WERI-Rb-1 (cell line): ENCODE results near the gene C17orf67.

Source experiments
- DNase-seq: peaks from one replicate; pipeline ENCODE4 v3.0.0-alpha.2; 2020
- H3K27ac ChIP-seq: fragments of 250-450 bp; sonication (Bioruptor Pico); 2 replicates; pipeline ENCODE4 v1.5.1; 2020; ENCODE audit warnings: mild to moderate bottlenecking, moderate library complexity
- H3K27me3 ChIP-seq: fragments of 250-450 bp; sonication (Bioruptor Pico); 2 replicates; pipeline ENCODE4 v1.5.1; 2021; ENCODE audit warnings: mild to moderate bottlenecking, low read depth, moderate library complexity; ENCODE audit not compliant: insufficient read depth, severe bottlenecking
- H3K36me3 ChIP-seq: fragments of 250-450 bp; sonication (Bioruptor Pico); 2 replicates; pipeline ENCODE4 v1.5.1; 2020; ENCODE audit warnings: mild to moderate bottlenecking, moderate library complexity
- H3K4me3 ChIP-seq: 2 replicates; pipeline ENCODE4 v1.5.1; 2011; ENCODE audit warnings: low read depth, mild to moderate bottlenecking, control low read depth, low read length
- H3K9me3 ChIP-seq: fragments of 250-450 bp; sonication (Bioruptor Pico); 2 replicates; pipeline ENCODE4 v1.5.1; 2021; ENCODE audit warnings: mild to moderate bottlenecking, moderate library complexity; ENCODE audit not compliant: severe bottlenecking
- TF ChIP-seq, protein P1 (sequence below): IDR thresholded peaks from 2 replicates; pipeline ENCODE4 v1.5.1; 2011; ENCODE audit warnings: low read depth, mild to moderate bottlenecking, control low read depth, inconsistent platforms, low read length

Gene C17orf67

DNA sequence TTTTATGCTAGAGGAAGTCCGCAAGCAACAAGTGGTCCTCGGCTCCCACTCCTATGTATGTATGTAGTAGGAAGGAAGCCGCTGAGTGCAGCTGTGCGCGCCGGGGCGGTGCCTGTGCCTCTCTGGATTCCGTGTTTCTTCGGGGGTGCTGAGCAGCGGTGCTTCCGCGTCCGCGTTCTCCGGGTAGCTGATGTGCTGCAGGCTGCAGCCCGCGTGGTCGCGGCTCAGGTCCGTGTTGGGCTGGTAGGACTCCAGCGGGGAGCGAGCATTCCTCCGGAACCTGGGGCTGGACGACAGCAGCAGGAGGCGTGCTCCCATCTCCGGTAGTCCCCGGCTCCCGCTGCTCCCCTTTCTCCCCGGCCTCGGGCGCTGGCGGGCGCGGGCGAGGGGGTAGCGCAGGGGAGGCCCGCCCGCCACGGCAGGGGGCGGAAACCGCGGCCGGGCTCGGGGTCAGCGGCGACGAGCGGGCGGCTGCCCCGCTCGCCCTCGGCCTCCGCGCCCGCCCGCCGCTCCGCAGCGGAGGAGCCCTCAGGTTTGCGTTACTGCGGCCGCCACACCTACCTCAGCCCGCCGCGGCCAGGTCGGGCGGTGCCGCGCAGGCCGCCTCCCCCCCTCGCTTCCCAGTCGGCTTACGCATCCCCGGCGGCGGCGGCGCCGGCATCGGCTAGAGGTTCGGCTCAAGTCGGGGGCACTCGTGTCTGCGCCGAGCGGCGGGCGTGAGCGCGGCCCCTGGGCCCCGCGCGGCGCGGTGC, 487 bp downstream of the C17orf67 start:
- Histone ChIP-seq H3K36me3 (peaks cover 31% of the 10 kb centered on the region), H3K27me3 (no peaks in the 10 kb centered on the region), H3K4me3 (peak overlapping the region; percentile 79), H3K9me3 (no peaks in the 10 kb centered on the region), H3K27ac (peak overlapping the region; percentile 48; the same call in 1 of the 2 replicates)
- TF ChIP-seq, protein P1, sequence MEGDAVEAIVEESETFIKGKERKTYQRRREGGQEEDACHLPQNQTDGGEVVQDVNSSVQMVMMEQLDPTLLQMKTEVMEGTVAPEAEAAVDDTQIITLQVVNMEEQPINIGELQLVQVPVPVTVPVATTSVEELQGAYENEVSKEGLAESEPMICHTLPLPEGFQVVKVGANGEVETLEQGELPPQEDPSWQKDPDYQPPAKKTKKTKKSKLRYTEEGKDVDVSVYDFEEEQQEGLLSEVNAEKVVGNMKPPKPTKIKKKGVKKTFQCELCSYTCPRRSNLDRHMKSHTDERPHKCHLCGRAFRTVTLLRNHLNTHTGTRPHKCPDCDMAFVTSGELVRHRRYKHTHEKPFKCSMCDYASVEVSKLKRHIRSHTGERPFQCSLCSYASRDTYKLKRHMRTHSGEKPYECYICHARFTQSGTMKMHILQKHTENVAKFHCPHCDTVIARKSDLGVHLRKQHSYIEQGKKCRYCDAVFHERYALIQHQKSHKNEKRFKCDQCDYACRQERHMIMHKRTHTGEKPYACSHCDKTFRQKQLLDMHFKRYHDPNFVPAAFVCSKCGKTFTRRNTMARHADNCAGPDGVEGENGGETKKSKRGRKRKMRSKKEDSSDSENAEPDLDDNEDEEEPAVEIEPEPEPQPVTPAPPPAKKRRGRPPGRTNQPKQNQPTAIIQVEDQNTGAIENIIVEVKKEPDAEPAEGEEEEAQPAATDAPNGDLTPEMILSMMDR: no peak
- DNase-seq: peak; percentile 62

GRCh38 chr17:56832446-56832845, 1.3 kb downstream of the C17orf67 start:
- Histone ChIP-seq H3K36me3 (peaks cover 25% of the 10 kb centered on the region), H3K27me3 (no peaks in the 10 kb centered on the region), H3K4me3 (peak overlapping the region; percentile 79), H3K9me3 (no peaks in the 10 kb centered on the region), H3K27ac (no peak overlapping the region)
- no peak for DNase-seq
- TF ChIP-seq, protein P1: no peak

GRCh38 chr17:56831369-56832095, 2.2 kb downstream of the C17orf67 start:
- no peaks in the 10 kb centered on the region for H3K27me3 ChIP-seq
- no peaks in the 10 kb centered on the region for H3K9me3 ChIP-seq
- peaks cover 18% of the 10 kb centered on the region for H3K36me3 ChIP-seq
- no peak overlapping the region for H3K27ac ChIP-seq
- no peak overlapping the region for H3K4me3 ChIP-seq
- no peak for DNase-seq
- TF ChIP-seq, protein P1: no peak

- Histone ChIP-seq H3K4me3 (no peak overlapping the region), H3K9me3 (no peaks in the 10 kb centered on the region), H3K27ac (no peak overlapping the region), H3K27me3 (no peaks in the 10 kb centered on the region), H3K36me3 (peaks cover 13% of the 10 kb centered on the region)
- TF ChIP-seq, protein P1: no peak
- no peak for DNase-seq
Measured at GRCh38 chr17:56830726-56831368, 2.9 kb downstream of the C17orf67 start.

- no peaks in the 10 kb centered on the region for H3K9me3 ChIP-seq
- H3K4me3 ChIP-seq: no peak overlapping the region
- TF ChIP-seq, protein P1: no peak
- H3K36me3 ChIP-seq: no peaks in the 10 kb centered on the region; the same call in 1 of the 2 replicates
- no peak for DNase-seq
- H3K27me3 ChIP-seq: no peaks in the 10 kb centered on the region
- no peak overlapping the region for H3K27ac ChIP-seq
Measured at GRCh38 chr17:56826611-56827414, 6.9 kb downstream of the C17orf67 start.
